H9 (cell line): Measurements from ENCODE around the gene CPM. TPM values are rescaled to one million over a fixed set of nuclear protein-coding genes. Genes with fewer than 3 reads are reported as not detected.

Experiments
- DNase-seq: peaks from one replicate; pipeline ENCODE4 v3.0.0-alpha.2; 2017
- H2AFZ ChIP-seq: one replicate; pipeline ENCODE4 v1.6.1; 2013; ENCODE audit warnings: mild to moderate bottlenecking, low read length, control low read depth, moderate library complexity
- H2AK5ac ChIP-seq: 2 replicates; pipeline ENCODE4 v1.6.1; 2013; ENCODE audit warnings: low read length, control low read depth, mixed read lengths; ENCODE audit not compliant: insufficient read length
- H2BK120ac ChIP-seq: one replicate; pipeline ENCODE4 v1.6.1; 2013; ENCODE audit warnings: low read depth, mild to moderate bottlenecking, low read length, control low read depth, inconsistent platforms; ENCODE audit not compliant: poor library complexity, severe bottlenecking
- H2BK12ac ChIP-seq: 2 replicates; pipeline ENCODE4 v1.6.1; 2013; ENCODE audit warnings: low read length, control low read depth, mixed read lengths, low read depth; ENCODE audit not compliant: insufficient read length
- H2BK15ac ChIP-seq: 2 replicates; pipeline ENCODE4 v1.6.1; 2013; ENCODE audit warnings: low read depth, low read length, control low read depth
- H2BK20ac ChIP-seq: one replicate; pipeline ENCODE4 v1.6.1; 2013; ENCODE audit warnings: low read depth, mild to moderate bottlenecking, low read length, control low read depth, inconsistent platforms; ENCODE audit not compliant: poor library complexity, severe bottlenecking
- H2BK5ac ChIP-seq: 2 replicates; pipeline ENCODE4 v1.6.1; 2013; ENCODE audit warnings: low read length, control low read depth, mixed read lengths; ENCODE audit not compliant: insufficient read length
- H3K14ac ChIP-seq: 2 replicates; pipeline ENCODE4 v1.6.1; 2013; ENCODE audit warnings: low read length, control low read depth; ENCODE audit not compliant: insufficient read depth
- H3K18ac ChIP-seq: 2 replicates; pipeline ENCODE4 v1.6.1; 2013; ENCODE audit warnings: low read depth, mild to moderate bottlenecking, mixed read lengths, low read length, control low read depth; ENCODE audit not compliant: insufficient read length
- H3K23ac ChIP-seq: 2 replicates; pipeline ENCODE4 v1.6.1; 2013; ENCODE audit warnings: low read length, control low read depth, mixed read lengths, low read depth; ENCODE audit not compliant: insufficient read length
- H3K23me2 ChIP-seq: 2 replicates; pipeline ENCODE4 v1.6.1; 2013; ENCODE audit warnings: low read depth, mild to moderate bottlenecking, mixed read lengths, low read length, control low read depth; ENCODE audit not compliant: insufficient read length, poor library complexity, severe bottlenecking
- H3K27ac ChIP-seq: 2 replicates; pipeline ENCODE4 v1.5.1; 2013; ENCODE audit warnings: low read length, control low read depth, mixed read lengths, low read depth; ENCODE audit not compliant: insufficient read length
- H3K27me3 ChIP-seq: 2 replicates; pipeline ENCODE4 v1.6.1; 2013; ENCODE audit warnings: low read length, control low read depth, inconsistent platforms; ENCODE audit not compliant: insufficient read depth
- H3K4ac ChIP-seq: 2 replicates; pipeline ENCODE4 v1.6.1; 2013; ENCODE audit warnings: low read depth, mild to moderate bottlenecking, control low read depth, inconsistent platforms, low read length, moderate library complexity
- H3K4me1 ChIP-seq: 2 replicates; pipeline ENCODE4 v1.6.1; 2013; ENCODE audit warnings: low read length, control low read depth, inconsistent platforms; ENCODE audit not compliant: insufficient read depth
- H3K4me2 ChIP-seq: 2 replicates; pipeline ENCODE4 v1.6.1; 2013; ENCODE audit warnings: low read length, control low read depth, mixed read lengths; ENCODE audit not compliant: insufficient read length, insufficient read depth
- H3K56ac ChIP-seq: 2 replicates; pipeline ENCODE4 v1.6.1; 2013; ENCODE audit warnings: low read depth, mild to moderate bottlenecking, mixed read lengths, low read length, control low read depth; ENCODE audit not compliant: insufficient read length
- H3K79me1 ChIP-seq: 2 replicates; pipeline ENCODE4 v1.6.1; 2013; ENCODE audit warnings: low read depth, mild to moderate bottlenecking, moderate library complexity, low read length, control low read depth, inconsistent platforms; ENCODE audit not compliant: insufficient read depth, poor library complexity, severe bottlenecking
- H3K79me2 ChIP-seq: 2 replicates; pipeline ENCODE4 v1.6.1; 2013; ENCODE audit warnings: low read length, control low read depth, inconsistent platforms; ENCODE audit not compliant: insufficient read depth
- H3K9ac ChIP-seq: 2 replicates; pipeline ENCODE4 v1.6.1; 2013; ENCODE audit warnings: low read length, control low read depth, mixed read lengths; ENCODE audit not compliant: insufficient read length; ENCODE audit errors: extremely low read depth
- H3K9me3 ChIP-seq: one replicate; pipeline ENCODE4 v1.6.1; 2013; ENCODE audit warnings: low read depth, low read length, inconsistent platforms; ENCODE audit not compliant: control insufficient read depth
- H3T11ph ChIP-seq: one replicate; pipeline ENCODE4 v1.6.1; 2013; ENCODE audit warnings: mild to moderate bottlenecking, low read length, control low read depth, inconsistent platforms
- H4K20me1 ChIP-seq: one replicate; pipeline ENCODE4 v1.6.1; 2013; ENCODE audit not compliant: control insufficient read depth, insufficient read length, insufficient read depth
- H4K5ac ChIP-seq: 2 replicates; pipeline ENCODE4 v1.6.1; 2013; ENCODE audit warnings: low read depth, mild to moderate bottlenecking, mixed read lengths, low read length, control low read depth; ENCODE audit not compliant: insufficient read length
- H4K8ac ChIP-seq: replicated peaks from 2 replicates; pipeline ENCODE4 v1.6.1; 2013; ENCODE audit warnings: low read length, control low read depth, mixed read lengths, low read depth; ENCODE audit not compliant: insufficient read length
- H4K91ac ChIP-seq: 2 replicates; pipeline ENCODE4 v1.6.1; 2013; ENCODE audit warnings: low read depth, mild to moderate bottlenecking, moderate library complexity, mixed read lengths, low read length, control low read depth; ENCODE audit not compliant: insufficient read length
- H3K27ac Mint-ChIP-seq, 3 experiments: 2 replicates in 2 of 3; 3 replicates in 1 of 3; pipeline ENCODE4 v1.8.0; 2020 to 2021; ENCODE audit warnings: mixed read lengths in 3 of 3, mild to moderate bottlenecking in 1 of 3, moderate library complexity in 1 of 3
- H3K27me3 Mint-ChIP-seq: 2 replicates; pipeline ENCODE4 v1.8.0; 2021; ENCODE audit warnings: low read depth, mild to moderate bottlenecking, moderate library complexity, mixed read lengths
- H3K36me3 Mint-ChIP-seq, 3 experiments: 2 replicates in 2 of 3; 3 replicates in 1 of 3; pipeline ENCODE4 v1.8.0; 2020 to 2021; ENCODE audit warnings: low read depth in 3 of 3, mixed read lengths in 3 of 3; ENCODE audit not compliant: insufficient read depth in 1 of 3
- H3K4me1 Mint-ChIP-seq, 2 experiments: 2 replicates each; pipeline ENCODE4 v1.8.0; 2020; ENCODE audit warnings: mixed read lengths in 2 of 2
- H3K4me3 Mint-ChIP-seq, 2 experiments: 2 replicates in 1 of 2; 3 replicates in 1 of 2; pipeline ENCODE4 v1.8.0; 2020 to 2021; ENCODE audit warnings: mild to moderate bottlenecking in 2 of 2, mixed read lengths in 2 of 2, moderate library complexity in 1 of 2
- H3K9me3 Mint-ChIP-seq, 2 experiments: 2 replicates in 1 of 2; 3 replicates in 1 of 2; pipeline ENCODE4 v1.8.0; 2020; ENCODE audit warnings: mild to moderate bottlenecking in 2 of 2, mixed read lengths in 2 of 2, moderate library complexity in 1 of 2
- WGBS: extraction: QIAGEN DNeasy Blood & Tissue Kit; methylation state at CpG from one replicate; pipeline ENCODE4 v1.1.7; 2013; ENCODE audit warnings: missing lambda C conversion rate, low lambda C conversion rate, mixed read lengths; ENCODE audit not compliant: insufficient read length; ENCODE audit errors: extremely low coverage; 5-methylcytosine and 5-hydroxymethylcytosine counted together
- total RNA-seq: library from RNA; stranded (reverse); gene quantifications from 2 replicates; pipeline ENCODE4 v1.2.1, GENCODE V29; 2021
- TF ChIP-seq, protein P1 (sequence below): fragments of 200-600 bp; sonication (generic); conservative IDR thresholded peaks from 3 replicates; pipeline ENCODE4 v1.8.0; 2021; ENCODE audit warnings: antibody characterized with exemption, mild to moderate bottlenecking

Gene CPM
- total RNA-seq, 1 experiment from 2014 or later, result 1.2 TPM

DNA sequence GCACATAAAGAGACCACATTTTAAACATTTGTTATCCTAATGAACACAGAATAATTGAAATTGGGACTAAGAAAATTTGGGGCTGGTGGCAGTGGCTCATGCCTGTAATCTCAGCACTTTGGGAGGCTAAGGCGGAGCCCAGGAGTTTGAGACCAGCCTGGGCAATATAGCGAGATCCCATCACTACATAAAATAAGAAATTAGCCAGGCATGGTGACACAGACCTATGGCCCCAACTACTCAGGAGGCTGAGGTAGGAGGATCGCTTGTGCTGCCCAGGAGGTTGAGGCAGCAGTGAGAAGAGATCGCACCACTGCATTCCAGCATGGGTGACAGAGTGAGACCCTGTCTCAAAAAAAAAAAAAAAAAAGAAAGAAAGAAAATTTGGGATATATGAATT lies 59.7 kb downstream of the CPM start:
- TF ChIP-seq, protein P1, sequence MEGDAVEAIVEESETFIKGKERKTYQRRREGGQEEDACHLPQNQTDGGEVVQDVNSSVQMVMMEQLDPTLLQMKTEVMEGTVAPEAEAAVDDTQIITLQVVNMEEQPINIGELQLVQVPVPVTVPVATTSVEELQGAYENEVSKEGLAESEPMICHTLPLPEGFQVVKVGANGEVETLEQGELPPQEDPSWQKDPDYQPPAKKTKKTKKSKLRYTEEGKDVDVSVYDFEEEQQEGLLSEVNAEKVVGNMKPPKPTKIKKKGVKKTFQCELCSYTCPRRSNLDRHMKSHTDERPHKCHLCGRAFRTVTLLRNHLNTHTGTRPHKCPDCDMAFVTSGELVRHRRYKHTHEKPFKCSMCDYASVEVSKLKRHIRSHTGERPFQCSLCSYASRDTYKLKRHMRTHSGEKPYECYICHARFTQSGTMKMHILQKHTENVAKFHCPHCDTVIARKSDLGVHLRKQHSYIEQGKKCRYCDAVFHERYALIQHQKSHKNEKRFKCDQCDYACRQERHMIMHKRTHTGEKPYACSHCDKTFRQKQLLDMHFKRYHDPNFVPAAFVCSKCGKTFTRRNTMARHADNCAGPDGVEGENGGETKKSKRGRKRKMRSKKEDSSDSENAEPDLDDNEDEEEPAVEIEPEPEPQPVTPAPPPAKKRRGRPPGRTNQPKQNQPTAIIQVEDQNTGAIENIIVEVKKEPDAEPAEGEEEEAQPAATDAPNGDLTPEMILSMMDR, result no peak
- Histone ChIP-seq H3K79me1 (no peaks in the 10 kb centered on the region), H4K91ac (no peak overlapping the region), H2AFZ (no peak overlapping the region), H4K5ac (no peak overlapping the region), H2BK120ac (no peak overlapping the region), H3K23me2 (no peaks in the 10 kb centered on the region), H3K14ac (no peak overlapping the region), H3K56ac (no peak overlapping the region), H3K27me3 (no peaks in the 10 kb centered on the region), H2BK20ac (no peak overlapping the region), H4K20me1 (no peaks in the 10 kb centered on the region), H2AK5ac (no peak overlapping the region), H3K23ac (no peak overlapping the region), H3K4ac (no peak overlapping the region), H2BK5ac (no peak overlapping the region), H2BK12ac (no peak overlapping the region), H3K9me3 (no peaks in the 10 kb centered on the region), H3K4me1 (no peaks in the 10 kb centered on the region), H3K27ac (no peak overlapping the region), H3K79me2 (no peaks in the 10 kb centered on the region), H3K9ac (no peak overlapping the region), H3T11ph (no peak overlapping the region), H4K8ac (no peak overlapping the region), H3K18ac (no peak overlapping the region), H2BK15ac (no peak overlapping the region), H3K4me2 (no peak overlapping the region)
- H3K4me1 Mint-ChIP-seq, result peaks cover 2 to 4% of the 10 kb centered on the region in 2 experiments; a peak in 1 of 4 replicates
- no peak overlapping the region for H3K4me3 Mint-ChIP-seq
- peaks cover under 1% of the 10 kb centered on the region in 2 experiments; a peak in 1 of 5 replicates for H3K9me3 Mint-ChIP-seq
- no peaks in the 10 kb centered on the region for H3K27me3 Mint-ChIP-seq
- DNase-seq, result no peak
- no peaks in the 10 kb centered on the region for H3K36me3 Mint-ChIP-seq
- H3K27ac Mint-ChIP-seq, result no peak overlapping the region
- no CpG with 5 or more reads among the region's 4 CpGs for WGBS
